HCT116 (cell line): ENCODE measurements around the gene TTLL6. TPM values are rescaled to one million over a fixed set of nuclear protein-coding genes. Genes with fewer than 3 reads are reported as not detected.
"Not testable (repeated sequence)": the region's sequence is repeated elsewhere in the genome, so short reads cannot be mapped to it uniquely, and the experiment has no call there.

ENCODE experiments used
- ATAC-seq: fragments of 200-7000 bp; cut with Tn5 transposase; 2 replicates; pipeline ENCODE4 v1.9.1; 2020; ENCODE audit warnings: mild to moderate bottlenecking, moderate library complexity
- BruUV-seq: library from RNA; stranded (reverse); fragments of 400-500 nt; replicated peaks from 2 replicates; lab custom pipeline; 2021; lab: Mats Ljungman, UMichigan
- CTCF ChIA-PET: fragments of 300-600 bp; sonication (Branson Sonifier 250); formaldehyde crosslinking; loops from one replicate; lab custom pipeline; 2021; ENCODE audit warnings: antibody characterized with exemption; lab: Charles Lee
- POLR2A ChIA-PET: fragments of 300-600, 350-600 bp; sonication (Branson Sonifier 250); formaldehyde crosslinking; loops from one replicate; lab custom pipeline; 2021; ENCODE audit warnings: antibody characterized with exemption; lab: Charles Lee
- RAD21 ChIA-PET, 2 experiments: fragments of 300-600 bp; sonication (Branson Sonifier 250); formaldehyde crosslinking; loops; one replicate each; lab custom pipeline; 2023; ENCODE audit warnings: low total read pairs in 2 of 2; ENCODE audit not compliant: uncharacterized antibody in 2 of 2, unreplicated experiment in 2 of 2, low non-redundant PET in 1 of 2; lab: Charles Lee
- DNase-seq: peaks from one replicate; pipeline ENCODE4 v3.0.0-alpha.2; 2010; ENCODE audit warnings: low read depth, low spot score
- H2AFZ ChIP-seq: fragments of 200-600 bp; shearing (Covaris generic), sonication (generic); 2 replicates; pipeline ENCODE4 v1.6.1; 2017; ENCODE audit warnings: low read depth, mixed run types, mixed read lengths, antibody characterized with exemption, low read length; ENCODE audit not compliant: poor library complexity, severe bottlenecking
- H3K27ac ChIP-seq: 2 replicates; pipeline ENCODE4 v1.5.1; 2012; ENCODE audit warnings: low read depth, low read length
- H3K27me3 ChIP-seq: fragments of 200-600 bp; sonication (generic); 2 replicates; pipeline ENCODE4 v1.6.1; 2016; ENCODE audit warnings: mixed run types, low read length, mixed read lengths; ENCODE audit not compliant: insufficient read depth
- H3K36me3 ChIP-seq, 2 experiments: fragments of 200-500 bp in 1 of 2; fragments of 200-600 bp in 1 of 2; sonication (Bioruptor generic) in 1 of 2; sonication (generic) in 1 of 2; 2 replicates each; pipeline versions ENCODE4 v1.5.1 to v1.6.1; 2014 to 2016; ENCODE audit warnings: low read length in 2 of 2, inconsistent platforms in 1 of 2, mixed read lengths in 1 of 2, mixed run types in 1 of 2; ENCODE audit not compliant: insufficient read depth in 2 of 2, control insufficient read depth in 1 of 2
- H3K4me1 ChIP-seq, 2 experiments: fragments of 200-600 bp in 1 of 2; sonication (generic) in 1 of 2; 2 replicates each; pipeline versions ENCODE4 v1.5.1 to v1.6.1; 2012 to 2017; ENCODE audit warnings: low read length in 2 of 2, inconsistent platforms in 1 of 2, mild to moderate bottlenecking in 1 of 2, mixed read lengths in 1 of 2, mixed run types in 1 of 2, moderate library complexity in 1 of 2; ENCODE audit not compliant: insufficient read depth in 2 of 2, control insufficient read depth in 1 of 2
- H3K4me2 ChIP-seq: fragments of 200-600 bp; sonication (generic); 2 replicates; pipeline ENCODE4 v1.6.1; 2017; ENCODE audit warnings: mixed run types, low read length, mixed read lengths
- H3K4me3 ChIP-seq, 2 experiments: fragments of 200-600 bp in 1 of 2; sonication (generic) in 1 of 2; replicated peaks in 1 of 2; 2 replicates each; pipeline ENCODE4 v1.5.1; 2011 to 2016; ENCODE audit warnings: low read length in 2 of 2, control low read depth in 1 of 2, low read depth in 1 of 2, mild to moderate bottlenecking in 1 of 2, mixed read lengths in 1 of 2, mixed run types in 1 of 2
- H3K79me2 ChIP-seq: fragments of 200-600 bp; sonication (generic); 2 replicates; pipeline ENCODE4 v1.6.1; 2017; ENCODE audit warnings: mild to moderate bottlenecking, mixed run types, low read length, moderate library complexity, mixed read lengths; ENCODE audit not compliant: insufficient read depth
- H3K9ac ChIP-seq: fragments of 200-600 bp; sonication (generic); 2 replicates; pipeline ENCODE4 v1.6.1; 2016; ENCODE audit warnings: low read length, mixed read lengths
- H3K9me2 ChIP-seq: fragments of 200-600 bp; sonication (generic), shearing (Covaris generic); 2 replicates; pipeline ENCODE4 v1.6.1; 2017; ENCODE audit warnings: mixed run types, mild to moderate bottlenecking, moderate library complexity; ENCODE audit not compliant: insufficient read depth
- H3K9me3 ChIP-seq, 2 experiments: fragments of 200-500 bp in 1 of 2; fragments of 200-600 bp in 1 of 2; sonication (Bioruptor generic) in 1 of 2; sonication (generic) in 1 of 2; 2 replicates each; pipeline ENCODE4 v1.6.1; 2014 to 2017; ENCODE audit warnings: low read length in 2 of 2, mixed read lengths in 2 of 2, inconsistent platforms in 1 of 2, low read depth in 1 of 2, mild to moderate bottlenecking in 1 of 2, mixed run types in 1 of 2, moderate library complexity in 1 of 2; ENCODE audit not compliant: control insufficient read depth in 1 of 2, insufficient read depth in 1 of 2
- H4K20me1 ChIP-seq: fragments of 200-600 bp; sonication (generic), shearing (Covaris generic); 2 replicates; pipeline ENCODE4 v1.6.1; 2017; ENCODE audit warnings: mixed run types, mild to moderate bottlenecking, moderate library complexity; ENCODE audit not compliant: insufficient read depth
- CTCF ChIP-seq, 3 experiments: fragments of 200-600 bp in 1 of 3; sonication (generic) in 1 of 3; IDR thresholded peaks in 2 of 3; conservative IDR thresholded peaks in 1 of 3; 2 replicates each; pipeline ENCODE4 v1.5.1; 2012 to 2017; ENCODE audit warnings: low read depth in 2 of 3, low read length in 2 of 3, antibody characterized with exemption in 1 of 3, borderline replicate concordance in 1 of 3, control low read depth in 1 of 3, mild to moderate bottlenecking in 1 of 3, mixed read lengths in 1 of 3, mixed run types in 1 of 3, moderate library complexity in 1 of 3; ENCODE audit not compliant: insufficient read depth in 1 of 3
- ELF1 ChIP-seq: IDR thresholded peaks from 2 replicates; pipeline ENCODE4 v1.6.1; 2012; ENCODE audit warnings: low read depth, borderline replicate concordance
- FOSL1 ChIP-seq: IDR thresholded peaks from 2 replicates; pipeline ENCODE4 v1.6.1; 2012; ENCODE audit warnings: low read depth
- JUND ChIP-seq: IDR thresholded peaks from 2 replicates; pipeline ENCODE4 v1.6.1; 2012
- POLR2A ChIP-seq: IDR thresholded peaks from 2 replicates; pipeline ENCODE4 v1.7.0; 2011; ENCODE audit warnings: borderline replicate concordance; ENCODE audit not compliant: insufficient read depth, insufficient read length; ENCODE audit errors: extremely low read depth
- SP1 ChIP-seq: IDR thresholded peaks from 2 replicates; pipeline ENCODE4 v1.6.1; 2012; ENCODE audit warnings: low read depth
- YY1 ChIP-seq: IDR thresholded peaks from 2 replicates; pipeline ENCODE4 v1.6.1; 2011; ENCODE audit warnings: low read length, low read depth, moderate library complexity, mild to moderate bottlenecking; ENCODE audit not compliant: insufficient replicate concordance; ENCODE audit errors: extremely low read depth
- ZBTB33 ChIP-seq: IDR thresholded peaks from 2 replicates; pipeline ENCODE4 v1.6.1; 2011; ENCODE audit warnings: mild to moderate bottlenecking, low read length, moderate library complexity; ENCODE audit not compliant: insufficient replicate concordance; ENCODE audit errors: extremely low read depth
- intact Hi-C: fragments of 100-400 bp; cut with micrococcal nuclease; formaldehyde crosslinking; loops from 2 replicates; pipeline ENCODE4 v1.10.0; 2022
- total RNA-seq: library from RNA; stranded (reverse); gene quantifications from one replicate; pipeline ENCODE4 v1.2.1, GENCODE V29; 2021; ENCODE audit not compliant: unreplicated experiment

TTLL6 gene
- total RNA-seq, 1 experiment from 2014 or later, result 0.79 TPM

- TF ChIP-seq YY1, result peak; percentile 45
- TF ChIP-seq, all 23 proteins: peak for 10
Measured at GRCh38 chr17:48830840-48831548, 14.0 kb upstream of the TTLL6 start, which contains the start of gene CALCOCO2 (continued).

- TF ChIP-seq SP1 (0 out of 2 replicates have a peak, but pooled peaks have one; percentile 26), FOSL1 (peak; percentile 56; the same call in 1 of the 2 replicates), ELF1 (no peak), CTCF (IDR thresholded peaks at IDR 0.05 in 2 of 3, conservative IDR thresholded peaks at IDR 0.05 in 1 of 3; ENCODE audit: borderline replicate concordance in 1 of 3, insufficient read depth in 1 of 3, low read depth in 2 of 3, low read length in 2 of 3) (no peak), ZBTB33 (no peak), POLR2A (no peak), JUND (peak; percentile 31; the same call in 1 of the 2 replicates), YY1 (peak; percentile 20)
- CTCF ChIA-PET, result interaction anchor here (4.0 kb wide), 1 partner anchor 53 kb away, joined by 15 read pairs; no protein-coding TSS in a partner anchor
- H4K20me1 ChIP-seq, result no peaks in the 10 kb centered on the region
- peaks cover 2 to 32% of the 10 kb centered on the region in 2 experiments; a peak in 2 of 4 replicates for H3K4me1 ChIP-seq
- BruUV-seq, result no TSS peak
- RAD21 ChIA-PET, result no interaction called here
- DNase-seq (no peak), ATAC-seq (peak; percentile 37; the same call in 1 of the 2 replicates)
- no peaks in the 10 kb centered on the region for H3K27me3 ChIP-seq
- no peaks in the 10 kb centered on the region for H3K36me3 ChIP-seq
- H3K4me3 ChIP-seq, result no peak overlapping the region
- no peaks in the 10 kb centered on the region for H3K9me3 ChIP-seq
- no peak overlapping the region for H3K27ac ChIP-seq
- no peak overlapping the region for H2AFZ ChIP-seq
- no peak overlapping the region for H3K9ac ChIP-seq
- no peaks in the 10 kb centered on the region for H3K9me2 ChIP-seq
- peak overlapping the region; percentile 20 for H3K4me2 ChIP-seq
- intact Hi-C loops, result no loop called here
- H3K79me2 ChIP-seq, result no peaks in the 10 kb centered on the region
- POLR2A ChIA-PET, result interaction anchor here (0.6 kb wide), 2 partner anchors 63 to 1236 kb away, joined by 3 to 4 read pairs; no protein-coding TSS in a partner anchor
Measured at GRCh38 chr17:48825446-48826381, 8.7 kb upstream of the TTLL6 start.

- DNase-seq, H3K9ac ChIP-seq, H3K27me3 ChIP-seq, H3K4me2 ChIP-seq, H3K79me2 ChIP-seq, H4K20me1 ChIP-seq, ATAC-seq, BruUV-seq, H3K9me3 ChIP-seq, H3K4me3 ChIP-seq, CTCF ChIA-PET, H3K27ac ChIP-seq, H2AFZ ChIP-seq, H3K9me2 ChIP-seq, H3K36me3 ChIP-seq, intact Hi-C loops: not testable (repeated sequence)
- ChIA-PET RAD21 (interaction anchor here in 1 of 2 experiments (0.7 kb wide), 1 partner anchor 64 kb away, joined by 3 read pairs; no protein-coding TSS in a partner anchor), POLR2A (interaction anchor here (0.6 kb wide), 1 partner anchor 72 kb away, joined by 4 read pairs; the partner anchor contains the start of gene ATP5MC1)
- peaks cover 11 to 24% of the 10 kb centered on the region in 2 experiments for H3K4me1 ChIP-seq
Measured at GRCh38 chr17:48820936-48821335, 3.9 kb upstream of the TTLL6 start.
